Lower lobe of right lung (tissue), 2 donors: ENCODE data around the gene LIN7C. TPM values are rescaled to one million over a fixed set of nuclear protein-coding genes. Genes with fewer than 3 reads are reported as not detected.

Experiments
- ATAC-seq, 2 donors: fragments of 200-7000 bp; cut with Tn5 transposase; one replicate each; pipeline ENCODE4 v1.9.1; 2020 to 2022; ENCODE audit warnings: mild to moderate bottlenecking in 2 of 2, moderate library complexity in 2 of 2
- DNase-seq: peaks from one replicate; pipeline ENCODE4 v3.0.0-alpha.2; 2020
- H3K27ac ChIP-seq: fragments of 200-600 bp; one replicate; pipeline ENCODE4 v1.8.0; 2022
- H3K27me3 ChIP-seq: fragments of 200-600 bp; one replicate; pipeline ENCODE4 v1.8.0; 2022; ENCODE audit warnings: low read depth
- H3K36me3 ChIP-seq: fragments of 200-600 bp; one replicate; pipeline ENCODE4 v1.8.0; 2022; ENCODE audit warnings: mild to moderate bottlenecking
- H3K4me1 ChIP-seq: fragments of 200-600 bp; one replicate; pipeline ENCODE4 v1.8.0; 2022
- H3K4me3 ChIP-seq: fragments of 200-600 bp; one replicate; pipeline ENCODE4 v1.8.0; 2022; ENCODE audit warnings: mild to moderate bottlenecking
- H3K9me3 ChIP-seq: fragments of 200-600 bp; one replicate; pipeline ENCODE4 v1.8.0; 2022
- CTCF ChIP-seq: fragments of 200-600 bp; IDR thresholded peaks from one replicate; pipeline ENCODE4 v1.8.0; 2022; ENCODE audit warnings: antibody characterized with exemption, mild to moderate bottlenecking
- intact Hi-C: fragments of 100-400 bp; cut with DNase I; formaldehyde crosslinking; loops from one replicate; pipeline ENCODE4 v1.11.0; 2022
- microRNA-seq: library from miRNA; unstranded; fragments of <30 nt; microRNA quantifications from one replicate; pipeline ENCODE4 v1.2.0, GENCODE V29; 2020; ENCODE audit warnings: borderline number of aligned reads
- total RNA-seq: library from RNA; stranded (reverse); fragmentation: NEBNext Ultra II Directional; extraction: Animal tissue kit (Norgen Biotek cat#: 25700); gene quantifications from one replicate; pipeline ENCODE4 v1.2.1, GENCODE V29; 2021
- donor health status: DM: no; HTN: yes; CAD: no; lungs with severe emphysema.

The LIN7C gene
- total RNA-seq, 1 donor from 2014 or later: 33.6 TPM

- ATAC-seq (no peak), DNase-seq (no peak)
- no peak for TF ChIP-seq CTCF
- H3K4me3 ChIP-seq: no peak overlapping the region
- no peaks in the 10 kb centered on the region for H3K36me3 ChIP-seq
- H3K27me3 ChIP-seq: peaks cover 3% of the 10 kb centered on the region
- H3K9me3 ChIP-seq: no peaks in the 10 kb centered on the region
- no peak overlapping the region for H3K27ac ChIP-seq
- intact Hi-C loops: no loop called here
- no peaks in the 10 kb centered on the region for H3K4me1 ChIP-seq
Measured at GRCh38 chr11:27447288-27448183, 59.0 kb downstream of the LIN7C start.

GRCh38 chr11:27445625-27446024, 60.9 kb downstream of the LIN7C start:
- no peak for DNase-seq
- Histone ChIP-seq H3K9me3 (no peaks in the 10 kb centered on the region), H3K4me1 (no peaks in the 10 kb centered on the region), H3K27me3 (peaks cover 3% of the 10 kb centered on the region), H3K36me3 (no peaks in the 10 kb centered on the region), H3K27ac (no peak overlapping the region), H3K4me3 (no peak overlapping the region)
- no peak for TF ChIP-seq CTCF
- intact Hi-C loops: no loop called here
- ATAC-seq: no peak

- no peak for DNase-seq
- ATAC-seq: no peak
Measured at GRCh38 chr11:27444801-27445215, 61.8 kb downstream of the LIN7C start.

More at GRCh38 chr11:27444801-27445215, 61.8 kb downstream of the LIN7C start:
- Histone ChIP-seq H3K27ac (no peak overlapping the region), H3K9me3 (no peaks in the 10 kb centered on the region), H3K4me3 (no peak overlapping the region), H3K36me3 (no peaks in the 10 kb centered on the region), H3K4me1 (no peaks in the 10 kb centered on the region), H3K27me3 (peaks cover 3% of the 10 kb centered on the region)
- intact Hi-C loops: no loop called here
- TF ChIP-seq CTCF: no peak

Small RNAs within 50 kb of the gene (microRNA-seq; reads per million reads assigned to microRNA genes)
- gene MIR8087: not detected

Other genes starting within 250 kb of the LIN7C start
- 4.5 TPM for gene CCDC34, start 143.6 kb downstream of the LIN7C start, total RNA-seq
- 7.5 TPM for gene LGR4, start 34.0 kb downstream of the LIN7C start, total RNA-seq
- 3.4 TPM for gene BDNF, start 193.7 kb upstream of the LIN7C start, total RNA-seq